ENCODE results near the gene MREG.

DNA sequence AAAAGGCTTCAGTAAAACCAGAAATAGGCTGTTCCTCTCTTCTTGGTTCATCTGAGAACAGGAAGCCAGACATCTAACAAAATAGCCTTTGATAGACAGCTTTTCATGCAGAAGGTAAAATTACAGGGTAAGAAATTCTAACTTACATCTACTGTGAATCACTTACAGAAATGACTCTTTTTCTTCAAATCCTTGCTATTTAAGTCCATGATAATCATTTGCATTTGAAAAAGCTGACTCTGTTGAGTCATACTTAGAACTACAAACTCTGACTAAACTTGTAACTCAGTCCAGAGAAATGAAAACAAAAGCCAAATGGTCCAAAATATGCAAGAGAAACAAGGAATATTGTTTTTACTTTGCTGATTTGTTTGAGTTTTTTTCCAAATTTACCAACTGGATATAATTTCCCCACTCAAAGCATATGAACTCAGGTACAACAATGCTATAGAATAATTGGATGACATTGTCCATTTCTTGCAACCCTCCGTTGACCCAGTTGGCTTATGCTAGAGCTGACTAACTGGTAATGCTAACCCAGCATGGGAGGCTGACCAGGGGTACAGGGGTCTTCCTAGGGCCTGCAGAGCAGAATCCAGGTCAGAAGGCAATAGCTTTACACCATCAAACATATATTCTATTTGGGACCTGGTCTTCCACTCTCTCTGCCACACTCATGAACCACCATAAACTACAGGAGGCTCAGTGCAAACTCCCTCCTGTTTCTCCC, 18.8 kb upstream of the MREG start:
- TF ChIP-seq, protein P1, sequence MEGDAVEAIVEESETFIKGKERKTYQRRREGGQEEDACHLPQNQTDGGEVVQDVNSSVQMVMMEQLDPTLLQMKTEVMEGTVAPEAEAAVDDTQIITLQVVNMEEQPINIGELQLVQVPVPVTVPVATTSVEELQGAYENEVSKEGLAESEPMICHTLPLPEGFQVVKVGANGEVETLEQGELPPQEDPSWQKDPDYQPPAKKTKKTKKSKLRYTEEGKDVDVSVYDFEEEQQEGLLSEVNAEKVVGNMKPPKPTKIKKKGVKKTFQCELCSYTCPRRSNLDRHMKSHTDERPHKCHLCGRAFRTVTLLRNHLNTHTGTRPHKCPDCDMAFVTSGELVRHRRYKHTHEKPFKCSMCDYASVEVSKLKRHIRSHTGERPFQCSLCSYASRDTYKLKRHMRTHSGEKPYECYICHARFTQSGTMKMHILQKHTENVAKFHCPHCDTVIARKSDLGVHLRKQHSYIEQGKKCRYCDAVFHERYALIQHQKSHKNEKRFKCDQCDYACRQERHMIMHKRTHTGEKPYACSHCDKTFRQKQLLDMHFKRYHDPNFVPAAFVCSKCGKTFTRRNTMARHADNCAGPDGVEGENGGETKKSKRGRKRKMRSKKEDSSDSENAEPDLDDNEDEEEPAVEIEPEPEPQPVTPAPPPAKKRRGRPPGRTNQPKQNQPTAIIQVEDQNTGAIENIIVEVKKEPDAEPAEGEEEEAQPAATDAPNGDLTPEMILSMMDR (IDR thresholded peaks at IDR 0.05 in 2 of 3, conservative IDR thresholded peaks at IDR 0.05 in 1 of 3; ENCODE audit: control insufficient read depth in 2 of 3, extremely low read depth in 1 of 3, insufficient read depth in 1 of 3, low read depth in 3 of 3, low read length in 3 of 3), result no peak
- TF ChIP-seq ETV6 (conservative IDR thresholded peaks at IDR 0.05 in 1 of 2, IDR thresholded peaks at IDR 0.05 in 1 of 2; ENCODE audit: borderline replicate concordance in 1 of 2, low read depth in 1 of 2), result peak in 1 of 2 experiments; percentile 67; a peak in 1 of 4 replicates
- TF ChIP-seq SMAD1 (IDR thresholded peaks at IDR 0.05; ENCODE audit: low read depth, partially characterized antibody), result no peak
- peak; percentile 45 to 87; a peak in 3 of 4 replicates for TF ChIP-seq EP300 (IDR thresholded peaks at IDR 0.05; ENCODE audit: borderline replicate concordance in 1 of 2, control insufficient read depth in 1 of 2, low read depth in 2 of 2, low read length in 2 of 2)
- TF ChIP-seq TAF1 (IDR thresholded peaks at IDR 0.05; ENCODE audit: borderline replicate concordance, low read depth, low read length), result no peak
- TF ChIP-seq, protein P2, sequence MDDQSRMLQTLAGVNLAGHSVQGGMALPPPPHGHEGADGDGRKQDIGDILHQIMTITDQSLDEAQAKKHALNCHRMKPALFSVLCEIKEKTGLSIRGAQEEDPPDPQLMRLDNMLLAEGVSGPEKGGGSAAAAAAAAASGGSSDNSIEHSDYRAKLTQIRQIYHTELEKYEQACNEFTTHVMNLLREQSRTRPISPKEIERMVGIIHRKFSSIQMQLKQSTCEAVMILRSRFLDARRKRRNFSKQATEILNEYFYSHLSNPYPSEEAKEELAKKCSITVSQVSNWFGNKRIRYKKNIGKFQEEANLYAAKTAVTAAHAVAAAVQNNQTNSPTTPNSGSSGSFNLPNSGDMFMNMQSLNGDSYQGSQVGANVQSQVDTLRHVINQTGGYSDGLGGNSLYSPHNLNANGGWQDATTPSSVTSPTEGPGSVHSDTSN (IDR thresholded peaks at IDR 0.05; ENCODE audit: insufficient replicate concordance, low read depth, low read length), result peak; percentile 71
